HL-60 (cell line): ENCODE data around the gene NADSYN1.

Experiments used
- DNase-seq, 2 experiments: peaks; one replicate each; pipeline ENCODE4 v3.0.0-alpha.2; 2010 to 2020; ENCODE audit warnings: low read depth in 1 of 2, low spot score in 1 of 2
- H3K27ac ChIP-seq: fragments of 250-450 bp; sonication (Bioruptor Pico); replicated peaks from 2 replicates; pipeline ENCODE4 v1.5.1; 2020; ENCODE audit warnings: mild to moderate bottlenecking, moderate library complexity
- H3K27me3 ChIP-seq: fragments of 250-450 bp; sonication (Bioruptor Pico); 2 replicates; pipeline ENCODE4 v1.5.1; 2021; ENCODE audit warnings: mild to moderate bottlenecking, moderate library complexity; ENCODE audit not compliant: insufficient read depth, poor library complexity, severe bottlenecking
- H3K4me3 ChIP-seq: replicated peaks from 2 replicates; pipeline ENCODE4 v1.5.1; 2011; ENCODE audit warnings: mild to moderate bottlenecking, control low read depth, low read length; ENCODE audit not compliant: insufficient read depth
- CTCF ChIP-seq: IDR thresholded peaks from one replicate; pipeline ENCODE4 v1.5.1; 2011; ENCODE audit warnings: low read length, control low read depth, inconsistent platforms; ENCODE audit not compliant: insufficient read depth
- GABPA ChIP-seq: IDR thresholded peaks from 2 replicates; pipeline ENCODE4 v1.6.1; 2012; ENCODE audit warnings: low read depth
- POLR2AphosphoS5 ChIP-seq: IDR thresholded peaks from 2 replicates; pipeline ENCODE4 v1.6.1; 2012; ENCODE audit warnings: low read depth
- REST ChIP-seq: IDR thresholded peaks from 2 replicates; pipeline ENCODE4 v1.6.1; 2012; ENCODE audit warnings: low read depth; ENCODE audit not compliant: insufficient replicate concordance
- SPI1 ChIP-seq: IDR thresholded peaks from 2 replicates; pipeline ENCODE4 v1.6.1; 2012; ENCODE audit warnings: low read depth, mild to moderate bottlenecking, borderline replicate concordance

The NADSYN1 gene

GRCh38 chr11:71459076-71459766 lies 6.2 kb downstream of the NADSYN1 start:
- no peaks in the 10 kb centered on the region for H3K27me3 ChIP-seq
- no peak overlapping the region for H3K4me3 ChIP-seq
- no peak overlapping the region for H3K27ac ChIP-seq
- TF ChIP-seq GABPA, result no peak
- no peak for TF ChIP-seq SPI1
- TF ChIP-seq POLR2AphosphoS5, result no peak
- TF ChIP-seq CTCF, result no peak
- no peak for TF ChIP-seq REST
- DNase-seq, result no peak

- DNase-seq, result no peak
- TF ChIP-seq CTCF (no peak), SPI1 (no peak), REST (no peak), GABPA (no peak), POLR2AphosphoS5 (no peak)
- Histone ChIP-seq H3K4me3 (no peak overlapping the region), H3K27ac (no peak overlapping the region), H3K27me3 (no peaks in the 10 kb centered on the region)
Measured at GRCh38 chr11:71459767-71460320, 6.8 kb downstream of the NADSYN1 start.

GRCh38 chr11:71461696-71462095 lies 8.7 kb downstream of the NADSYN1 start:
- TF ChIP-seq CTCF, result no peak
- no peak for TF ChIP-seq SPI1
- no peak for TF ChIP-seq GABPA
- no peak for TF ChIP-seq POLR2AphosphoS5
- no peak for TF ChIP-seq REST
- no peak overlapping the region for H3K4me3 ChIP-seq
- H3K27me3 ChIP-seq, result no peaks in the 10 kb centered on the region
- no peak for DNase-seq
- H3K27ac ChIP-seq, result no peak overlapping the region
